GM18519 (cell line): ENCODE measurements around the gene TMEM60.
A peak's percentile ranks its signal among the peaks of the same experiment; 100 is the strongest.
"Not testable (repeated sequence)": the region's sequence is repeated elsewhere in the genome, so short reads cannot be mapped to it uniquely, and the experiment has no call there.

Experiments
- ATAC-seq: cut with Tn5 transposase; IDR thresholded peaks from one replicate; pipeline ENCODE4 v1.9.1; 2021; ENCODE audit warnings: mild to moderate bottlenecking, moderate library complexity; ENCODE audit not compliant: unreplicated experiment, low FRiP score

The TMEM60 gene

DNA sequence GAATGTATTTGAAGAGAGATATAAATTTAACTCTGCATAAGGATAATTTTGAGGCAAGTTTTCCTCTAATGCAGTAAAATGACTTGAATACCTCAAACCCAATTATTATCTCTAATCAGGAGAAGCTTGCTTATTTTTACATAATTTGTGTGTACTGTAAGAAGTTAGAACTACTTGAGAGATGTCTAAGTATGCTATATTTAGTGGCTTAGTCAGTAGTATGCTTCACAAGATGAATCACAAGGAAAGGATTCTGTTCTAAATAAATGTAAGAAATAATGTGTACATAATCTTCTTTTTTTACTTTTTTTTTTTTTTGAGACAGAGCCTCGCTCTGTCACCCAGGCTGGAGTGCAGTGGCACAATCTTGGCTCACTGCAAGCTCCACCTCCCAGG, 14.1 kb upstream of the TMEM60 start:
- ATAC-seq = no peak

DNA sequence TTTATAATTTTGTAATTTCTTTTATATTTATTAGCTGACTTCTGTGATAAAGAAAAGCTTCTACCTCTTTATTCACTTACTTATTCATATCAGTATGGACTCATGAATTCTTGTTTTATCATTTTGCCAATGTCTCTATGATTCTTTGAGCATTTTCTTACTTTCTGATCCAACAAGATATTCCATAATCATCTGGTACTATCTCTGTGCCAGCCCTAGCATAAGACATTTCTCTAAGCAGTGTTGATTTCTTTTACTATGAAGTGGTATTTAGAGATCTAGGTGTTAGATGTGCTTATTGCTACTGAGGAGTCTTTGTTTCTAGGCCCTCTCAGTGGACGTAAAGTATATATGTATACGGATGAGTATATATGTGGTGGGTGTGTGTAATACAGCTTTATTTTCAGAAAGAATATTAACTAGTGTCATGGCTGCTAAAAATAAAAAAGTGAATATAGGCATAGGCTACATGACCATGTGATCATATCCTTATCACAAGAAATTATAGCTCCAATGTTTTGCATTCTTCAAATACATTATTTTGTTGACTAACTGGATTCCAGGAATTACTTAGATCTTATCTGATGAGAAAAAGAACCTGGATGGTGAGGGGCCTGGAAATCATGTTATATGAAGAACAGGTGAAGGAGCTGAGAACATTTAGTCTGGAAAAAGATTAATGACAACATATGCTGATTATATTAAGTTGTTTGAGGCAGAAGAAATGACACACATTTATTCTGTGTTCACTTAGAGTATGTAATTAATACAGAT, 13.5 kb upstream of the TMEM60 start:
- ATAC-seq = no peak

DNA sequence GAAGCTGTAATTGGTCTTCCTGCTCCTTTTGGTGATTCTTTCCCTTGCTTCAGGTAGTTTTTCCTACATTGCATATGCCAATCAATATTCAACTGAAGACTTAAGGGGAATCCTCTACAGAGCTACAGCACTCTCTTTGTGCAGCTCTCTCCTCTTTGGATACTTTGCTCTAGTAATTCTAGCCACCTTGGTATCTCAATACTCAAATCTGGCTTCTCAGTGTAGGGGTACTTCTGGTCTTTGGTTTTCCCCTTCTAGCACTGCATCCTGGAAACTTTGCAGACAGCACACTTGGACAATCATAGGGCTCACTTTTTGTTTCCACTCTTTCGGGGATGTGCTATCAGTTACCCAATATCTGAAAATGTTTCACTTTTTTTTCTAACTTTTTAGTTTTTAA, 10.3 kb upstream of the TMEM60 start:
- ATAC-seq = no peak

DNA sequence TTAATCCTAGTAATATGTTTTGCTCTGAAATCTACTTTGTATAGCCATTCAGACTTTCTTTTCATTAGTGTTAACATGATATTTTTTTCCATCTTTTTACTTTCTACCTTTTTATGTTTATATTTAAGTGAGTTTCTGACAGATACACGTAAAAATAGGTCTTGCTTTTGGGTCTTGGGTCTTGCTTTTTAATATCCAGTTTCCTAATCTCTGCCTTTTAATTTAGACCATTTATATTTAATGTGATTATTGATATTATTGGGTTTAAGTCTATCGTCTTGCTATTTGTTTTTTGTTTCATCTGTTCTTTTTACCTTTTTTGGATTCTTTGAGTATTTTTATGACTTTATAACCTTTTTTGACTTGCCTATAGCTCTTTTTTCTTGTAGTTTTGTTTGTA, 8.2 kb upstream of the TMEM60 start:
- no peak for ATAC-seq

DNA sequence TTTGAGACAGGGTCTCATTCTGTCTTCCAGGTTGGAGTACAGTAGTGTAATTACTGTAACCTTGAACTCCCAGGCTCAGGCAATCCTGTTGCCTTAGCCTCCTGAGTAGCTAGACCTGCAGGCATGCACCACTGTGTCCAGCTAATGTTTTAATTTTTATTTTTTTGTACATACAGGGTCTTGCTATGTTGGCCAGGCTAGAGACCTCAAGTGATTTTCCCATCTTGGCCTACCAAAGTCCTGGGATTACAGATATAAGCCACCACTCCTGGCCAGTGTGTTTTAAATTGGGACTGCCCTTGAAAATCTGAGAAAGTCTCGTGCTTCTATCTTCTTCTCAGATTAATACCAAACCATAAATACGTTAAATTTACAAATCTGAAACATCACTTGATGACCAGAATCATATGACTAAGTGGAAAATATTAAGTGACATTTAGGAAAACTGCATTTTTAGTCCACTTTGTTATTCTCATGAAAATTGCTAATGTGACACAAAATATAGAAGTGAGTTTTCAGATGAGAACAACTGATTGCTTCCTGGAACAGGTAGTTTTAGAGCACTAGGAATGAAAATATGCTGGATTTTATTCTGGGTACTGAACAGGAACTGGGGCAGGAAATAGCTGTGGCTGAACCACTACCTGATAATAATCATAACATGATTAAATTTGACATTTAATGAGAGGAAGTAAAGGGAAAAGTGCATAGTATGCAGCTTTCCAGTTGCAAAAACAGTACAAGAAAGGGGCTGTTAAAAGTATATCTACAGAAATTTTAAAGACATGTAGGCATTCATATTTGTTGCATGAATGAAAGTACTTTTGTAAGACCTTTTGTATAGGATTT, 4.5 kb upstream of the TMEM60 start:
- no peak for ATAC-seq

DNA sequence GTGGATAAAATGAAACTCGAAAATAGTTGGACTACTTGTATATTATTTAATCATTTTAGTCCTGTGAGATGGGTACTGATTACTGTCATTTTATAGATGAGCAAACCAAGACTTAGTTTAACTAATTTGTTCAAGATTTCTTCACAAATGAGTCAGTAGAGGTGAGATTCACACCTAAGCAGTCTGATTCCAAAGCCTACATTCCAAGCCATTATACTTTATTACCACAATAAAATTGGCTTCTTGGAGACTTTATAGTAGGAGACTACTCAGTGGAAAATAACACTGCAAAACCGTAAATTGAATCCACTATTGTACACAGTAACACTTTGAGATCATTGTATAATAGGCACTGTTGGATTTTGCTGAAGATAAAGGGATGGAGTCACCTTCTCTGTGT, 2.5 kb upstream of the TMEM60 start:
- ATAC-seq = no peak

DNA sequence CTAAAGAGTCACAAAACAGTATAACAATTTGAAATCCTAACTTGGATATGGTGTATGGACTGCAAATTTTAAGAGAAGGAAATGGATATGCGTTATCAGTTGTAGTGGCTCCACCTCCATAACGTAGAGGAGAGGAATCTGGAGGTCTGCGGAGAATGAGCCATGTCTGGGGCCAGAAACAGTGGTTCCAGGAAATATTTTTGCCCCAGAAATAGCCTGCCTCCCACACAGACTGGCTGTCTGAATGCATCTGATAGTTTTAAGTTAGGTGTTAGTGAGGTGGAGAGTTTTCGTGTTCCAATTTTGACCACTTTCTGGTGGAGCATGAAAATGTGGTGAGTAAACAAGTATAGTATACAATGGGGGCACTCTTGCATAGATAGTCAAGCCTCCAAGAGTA, 1.9 kb upstream of the TMEM60 start:
- no peak for ATAC-seq

DNA sequence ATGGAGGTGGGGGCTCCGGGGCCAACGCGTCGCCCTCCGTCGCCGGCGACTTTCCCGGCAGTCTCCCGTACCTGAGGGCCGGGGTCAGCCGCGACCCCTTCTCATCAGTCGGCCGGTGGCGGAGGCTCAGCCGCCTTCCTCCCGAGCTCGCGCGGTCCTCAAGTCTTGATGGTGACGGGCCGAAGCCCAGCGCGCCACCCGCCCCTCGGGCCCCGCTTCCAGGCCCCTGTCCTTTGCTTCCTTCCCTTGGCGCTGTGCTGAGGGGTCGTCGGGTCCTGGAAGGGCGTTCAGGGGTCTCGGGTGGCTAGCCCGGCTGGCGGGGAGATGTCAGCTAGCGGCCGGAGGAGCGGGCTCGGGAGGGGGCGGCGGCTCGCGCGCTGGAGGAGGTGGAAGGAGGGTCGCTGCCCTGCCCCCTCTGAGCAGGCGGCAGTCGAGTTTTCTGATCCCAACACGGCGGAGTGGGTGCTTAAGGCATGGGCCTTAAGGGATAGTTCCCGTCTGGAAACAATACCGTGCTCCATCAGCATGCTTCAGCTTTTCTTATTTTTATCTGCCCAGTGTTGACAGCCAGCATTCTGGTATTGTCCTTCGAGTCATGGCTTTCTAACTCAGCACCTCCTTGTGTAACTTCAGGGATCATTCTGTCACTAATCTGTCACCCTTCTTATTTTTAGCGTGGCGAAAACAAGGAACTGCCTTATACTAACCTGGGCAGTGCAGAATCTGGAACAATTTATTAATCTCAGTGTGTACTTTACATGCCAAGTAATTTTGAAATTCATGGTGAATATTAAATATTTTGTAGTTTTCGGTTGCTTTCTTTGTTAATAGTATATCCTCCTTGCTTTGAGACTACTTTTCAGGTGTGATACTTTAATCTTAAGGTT, 1.1 kb upstream of the TMEM60 start:
- ATAC-seq = no peak

DNA sequence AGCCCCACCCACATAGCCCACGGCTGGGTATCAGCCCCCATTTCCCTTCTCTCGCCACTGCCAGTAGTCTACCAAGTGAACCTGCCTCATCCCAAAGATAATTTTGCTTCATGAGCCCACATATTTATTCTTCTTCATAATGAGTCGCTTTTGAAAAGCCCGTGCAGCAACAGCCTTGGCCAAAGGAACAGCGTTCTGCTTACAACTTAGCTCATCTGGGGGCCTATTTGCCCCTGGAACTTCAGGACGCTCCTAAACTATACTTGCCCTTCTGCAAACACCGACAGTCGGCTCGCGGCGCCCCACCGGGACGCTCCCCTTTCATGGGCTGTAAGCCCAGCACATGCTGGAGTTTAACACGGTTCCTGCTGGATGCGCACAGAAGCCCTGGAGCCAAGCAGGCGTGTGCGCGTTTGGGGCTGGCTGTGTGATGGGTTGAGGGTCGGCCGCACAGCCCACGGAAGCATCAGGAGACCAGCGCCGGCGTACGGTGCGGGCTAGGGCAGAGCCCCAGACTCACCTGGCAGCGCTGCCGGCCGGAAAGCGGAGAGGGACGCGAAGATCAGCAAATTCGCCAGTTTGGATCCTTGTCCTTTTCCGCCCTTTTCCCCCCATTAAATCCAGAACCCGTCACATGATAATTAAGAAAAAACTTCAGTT, 370 bp downstream of the TMEM60 start:
- peak; percentile 7 for ATAC-seq

DNA sequence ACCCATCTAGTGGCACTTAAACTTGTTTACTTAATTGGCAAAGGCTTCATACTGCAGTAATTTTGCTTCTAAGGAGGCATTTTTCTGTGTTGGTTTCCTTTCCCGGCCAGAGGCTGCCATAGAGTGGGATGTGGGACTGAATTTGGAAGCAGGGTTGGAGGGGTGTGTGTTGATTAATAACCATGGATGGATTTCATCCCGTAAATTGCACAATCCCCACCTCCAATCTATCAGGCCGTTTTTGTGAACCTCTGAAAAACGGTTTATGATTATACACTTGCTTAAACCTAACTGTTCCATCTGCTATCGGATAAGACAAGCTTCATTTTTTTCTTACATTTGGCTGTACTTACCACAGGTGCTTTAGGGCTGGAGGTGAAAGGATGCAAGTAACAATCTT, 1.3 kb downstream of the TMEM60 start:
- ATAC-seq = no peak

DNA sequence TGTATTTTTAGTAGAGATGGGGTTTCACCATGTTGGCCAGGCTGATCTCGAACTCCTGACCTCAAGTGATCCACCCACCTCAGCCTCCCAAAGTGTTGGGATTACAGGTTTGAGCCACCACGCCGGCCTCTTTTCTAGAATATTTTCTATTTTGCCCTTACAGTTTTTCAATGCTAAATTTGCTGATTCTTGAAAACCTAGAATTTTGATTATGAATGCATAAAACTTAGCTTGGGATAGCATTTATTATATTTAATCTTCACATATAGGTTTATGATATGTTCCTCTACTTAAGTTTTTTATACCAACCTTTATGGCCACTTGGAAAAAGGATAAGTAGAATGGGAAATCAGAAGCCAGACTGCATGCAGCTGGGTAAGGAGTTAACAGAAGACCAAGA, 2.1 kb downstream of the TMEM60 start:
- ATAC-seq = no peak

DNA sequence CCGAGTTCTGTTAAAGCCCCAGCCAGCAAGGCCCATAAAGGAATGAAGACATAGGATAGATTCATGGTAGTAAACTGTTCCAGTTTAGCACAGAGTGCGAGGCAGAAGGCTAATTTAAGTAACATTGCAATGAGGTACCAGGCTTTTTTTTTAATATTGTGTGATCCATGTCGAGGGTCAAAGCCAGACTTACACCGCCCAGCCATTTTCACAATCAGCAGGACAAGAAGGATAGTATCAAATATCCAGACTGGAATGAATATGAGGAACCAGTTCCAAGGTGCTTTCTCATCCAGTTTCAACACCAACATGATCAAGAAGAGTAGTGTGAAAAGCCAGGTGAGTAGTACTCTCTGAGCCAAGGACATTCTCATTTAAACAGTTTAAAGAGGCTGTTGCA, 4.2 kb downstream of the TMEM60 start:
- no peak for ATAC-seq

DNA sequence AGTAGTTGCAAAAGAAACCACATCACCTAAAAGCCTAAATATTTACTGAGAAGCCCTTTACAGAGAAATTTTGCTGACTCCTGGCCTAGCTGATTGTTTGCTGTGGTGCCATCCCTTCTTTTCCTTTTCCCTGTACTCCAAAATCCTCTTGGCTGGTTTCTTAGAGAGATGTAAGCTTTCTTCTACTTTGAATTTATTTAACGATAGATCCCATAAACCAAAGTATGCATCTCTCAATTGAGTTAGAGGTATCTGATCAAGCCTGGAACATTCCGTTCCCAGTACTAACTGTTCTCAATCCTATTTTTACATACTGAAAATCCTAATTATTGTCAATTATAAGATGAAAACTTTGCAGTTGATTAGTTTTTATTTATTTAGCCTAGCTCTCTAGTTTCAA, 6.3 kb downstream of the TMEM60 start:
- no peak for ATAC-seq

DNA sequence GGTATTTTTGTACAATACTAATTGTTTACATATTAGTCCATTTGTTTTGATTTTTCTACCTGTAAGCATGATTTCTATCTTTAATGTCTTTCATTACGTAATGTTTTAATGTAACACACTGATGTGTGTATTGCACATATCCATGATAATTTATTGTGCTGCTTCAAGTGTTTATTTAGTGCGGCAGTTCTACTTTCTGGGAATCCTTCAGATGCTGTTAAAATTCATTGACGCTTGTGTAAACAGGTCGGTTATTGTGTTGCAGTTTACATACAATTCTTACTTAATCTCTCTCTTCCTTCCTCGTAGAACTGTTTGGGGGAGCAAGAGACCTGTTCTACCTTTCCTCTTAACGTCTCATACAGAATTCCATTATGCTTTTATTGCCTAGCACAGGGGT, 6.9 kb downstream of the TMEM60 start:
- no peak for ATAC-seq

DNA sequence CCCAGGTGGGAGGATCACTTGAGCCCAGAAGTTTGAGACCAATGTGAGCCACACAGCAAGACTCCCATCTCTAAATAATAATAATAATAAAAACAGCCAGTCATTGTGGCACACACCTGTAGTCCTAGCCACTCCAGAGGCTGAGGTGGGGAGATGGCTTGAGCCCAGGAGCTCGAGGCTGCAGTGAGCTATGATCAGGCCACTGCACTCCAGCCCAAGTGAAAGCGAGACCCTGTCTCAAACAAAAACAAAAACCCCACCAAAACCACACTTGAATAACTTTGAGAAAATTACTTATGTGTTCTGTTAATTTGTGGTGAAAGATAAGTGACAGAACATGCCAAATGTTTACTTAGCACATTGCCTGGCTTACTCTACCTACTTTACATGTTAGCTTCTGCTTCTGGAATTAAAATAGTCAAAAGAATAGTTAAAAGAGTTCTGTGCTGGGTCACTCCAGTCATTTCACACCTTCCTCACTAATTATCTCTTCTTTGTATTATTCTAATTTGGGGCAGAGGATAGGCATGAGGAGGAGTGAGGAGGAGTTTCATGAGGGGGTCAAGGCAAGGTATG, 9.8 kb downstream of the TMEM60 start:
- ATAC-seq = peak; percentile 48

DNA sequence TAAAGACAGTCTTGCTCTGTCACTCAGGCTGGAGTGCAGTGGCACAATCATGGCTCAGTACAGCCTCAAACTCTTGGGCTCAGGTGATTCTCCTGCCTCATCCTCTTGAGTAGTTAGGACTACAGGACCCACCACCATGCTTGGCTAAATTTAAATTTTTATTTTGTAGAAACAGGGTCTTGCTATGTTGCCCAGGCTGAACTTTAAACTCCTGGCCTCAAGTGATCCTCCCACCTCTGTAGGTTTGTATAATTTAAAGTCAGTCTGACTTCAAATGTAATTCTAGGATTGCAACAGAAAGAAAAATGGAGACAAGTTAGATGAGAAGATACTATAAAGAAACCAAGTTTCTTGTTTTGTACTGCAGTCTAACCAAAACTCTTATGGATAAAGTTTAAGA, 11.5 kb downstream of the TMEM60 start:
- no peak for ATAC-seq

DNA sequence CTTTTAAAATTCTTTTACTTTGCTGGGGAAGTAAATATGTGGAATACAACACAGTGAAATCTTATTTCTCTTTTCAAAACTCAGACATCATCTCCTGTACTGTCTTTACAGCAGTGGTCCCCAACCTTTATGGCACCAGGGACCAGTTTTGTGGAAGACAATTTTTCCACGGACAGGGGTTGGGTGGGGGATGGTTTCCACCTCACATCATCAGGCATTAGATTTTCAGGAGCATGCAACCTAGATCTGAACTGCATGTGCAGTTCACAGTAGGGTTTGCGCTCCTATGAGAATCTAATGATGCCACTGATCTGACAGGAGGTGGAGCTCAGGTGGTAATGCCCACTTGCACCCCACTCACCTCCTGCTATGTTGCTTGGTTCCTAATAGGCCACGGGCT, 12.2 kb downstream of the TMEM60 start:
- no peak for ATAC-seq

DNA sequence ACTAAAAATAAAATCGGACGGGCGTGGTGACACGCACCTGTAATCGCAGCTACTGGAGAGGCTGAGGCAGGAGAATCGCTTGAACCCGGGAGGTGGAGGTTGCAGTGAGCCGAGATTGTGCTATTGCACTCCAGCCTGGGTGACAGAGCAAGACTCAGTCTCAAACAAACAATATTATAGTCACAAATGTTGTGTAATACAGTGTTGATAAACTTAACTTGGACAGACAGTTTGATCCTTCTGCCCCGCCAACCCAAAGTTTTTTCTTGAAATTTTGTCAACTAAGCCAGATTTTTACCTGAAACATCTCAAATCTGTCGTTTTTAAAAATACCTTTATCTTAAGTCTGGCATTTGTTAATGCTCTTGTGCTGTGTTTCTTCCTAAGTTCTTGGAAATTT, 13.8 kb downstream of the TMEM60 start:
- not testable (repeated sequence) for ATAC-seq

DNA sequence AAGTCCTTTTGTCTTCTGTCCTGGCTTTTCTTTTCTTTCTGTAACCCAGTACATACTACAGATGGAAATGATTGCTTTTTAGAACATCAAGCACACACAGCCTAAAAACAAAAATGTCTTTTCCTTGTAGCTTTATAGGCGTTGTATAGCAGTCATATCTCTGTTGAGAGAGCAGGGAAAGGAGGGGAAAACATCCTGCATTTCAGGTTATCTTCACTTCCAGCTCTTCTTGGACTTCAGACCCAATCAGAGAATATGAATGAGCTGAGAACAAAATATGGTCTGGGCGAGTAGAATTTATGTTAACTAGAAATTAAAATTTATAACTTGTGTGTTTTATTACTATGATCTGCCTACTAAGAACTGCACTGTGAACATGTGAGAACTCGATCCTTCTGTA, 14.7 kb downstream of the TMEM60 start:
- no peak for ATAC-seq

DNA sequence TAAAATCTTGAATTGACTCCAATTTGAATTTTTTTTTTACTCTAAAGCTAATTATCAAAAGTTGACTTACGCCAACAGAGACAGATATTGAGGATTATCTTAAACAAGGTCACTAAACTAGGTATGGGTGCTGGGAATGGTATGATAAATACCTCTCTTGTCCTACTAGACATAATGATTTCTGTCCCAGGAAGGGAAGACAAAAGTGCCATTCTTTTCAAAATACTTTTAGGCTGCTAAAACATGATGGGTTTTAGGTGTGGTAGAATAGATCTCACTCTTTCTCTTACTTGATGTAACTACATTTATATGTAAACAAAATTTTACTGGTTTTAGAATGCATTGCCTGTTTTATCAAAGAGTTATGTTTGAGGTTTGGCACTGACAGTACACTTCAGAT, 15.1 kb downstream of the TMEM60 start:
- no peak for ATAC-seq
